ENCODE measurements around the gene PDZD8. TPM values are rescaled to one million over a fixed set of nuclear protein-coding genes. Genes with fewer than 3 reads are reported as not detected.

PDZD8 gene
- total RNA-seq, 1 experiment from 2014 or later, result 12.6 TPM

Other genes with a start within 250 kb of the PDZD8 start
- 1.0 and 2.3 TPM in 2 replicates for gene VAX1, start 237.2 kb downstream of the PDZD8 start, total RNA-seq (2014; rRNA removed; shearing (Covaris generic))
- not detected in 2 replicates for gene KCNK18, start 178.0 kb downstream of the PDZD8 start, total RNA-seq (2014; rRNA removed; shearing (Covaris generic))
- not detected in 2 replicates for gene SLC18A2, start 134.3 kb downstream of the PDZD8 start, total RNA-seq (2014; rRNA removed; shearing (Covaris generic))
- gene EMX2, start 167.3 kb upstream of the PDZD8 start, total RNA-seq (2014; rRNA removed; shearing (Covaris generic)), result 0.57 and 3.9 TPM in 2 replicates

Data from Daoy (cell line).